Neural crest cell (in vitro differentiated cells): Measurements from ENCODE around the gene NNAT. TPM values are rescaled to one million over a fixed set of nuclear protein-coding genes. Genes with fewer than 3 reads are reported as not detected.
"Not testable (repeated sequence)": the region's sequence is repeated elsewhere in the genome, so short reads cannot be mapped to it uniquely, and the experiment has no call there.

Experiments
- DNase-seq: peaks from one replicate; pipeline ENCODE4 v3.0.0; 2021; ENCODE audit warnings: low read depth, mixed read lengths, low spot score
- H3K27ac Mint-ChIP-seq: one replicate; pipeline ENCODE4 v1.8.0; 2021; ENCODE audit warnings: mild to moderate bottlenecking, mixed read lengths; ENCODE audit not compliant: unreplicated experiment
- H3K27me3 Mint-ChIP-seq: 2 replicates; pipeline ENCODE4 v1.8.0; 2021; ENCODE audit warnings: low read depth, mild to moderate bottlenecking, mixed read lengths
- H3K36me3 Mint-ChIP-seq: 2 replicates; pipeline ENCODE4 v1.8.0; 2021; ENCODE audit warnings: low read depth, mild to moderate bottlenecking, mixed read lengths
- H3K4me1 Mint-ChIP-seq: 2 replicates; pipeline ENCODE4 v1.8.0; 2021; ENCODE audit warnings: mixed read lengths
- H3K4me3 Mint-ChIP-seq: one replicate; pipeline ENCODE4 v1.8.0; 2021; ENCODE audit warnings: mild to moderate bottlenecking, mixed read lengths
- H3K9me3 Mint-ChIP-seq: 2 replicates; pipeline ENCODE4 v1.8.0; 2021; ENCODE audit warnings: mixed read lengths
- CTCF ChIP-seq: fragments of 200-600 bp; sonication (generic); conservative IDR thresholded peaks from 2 replicates; pipeline ENCODE4 v1.5.0; 2021; ENCODE audit warnings: antibody characterized with exemption, mild to moderate bottlenecking
- total RNA-seq: library from RNA; stranded (reverse); gene quantifications from 2 replicates; pipeline ENCODE4 v1.2.1, GENCODE V29; 2021

Gene NNAT
- total RNA-seq, 1 donor from 2014 or later = 113 TPM

- no peak for DNase-seq
- Mint-ChIP-seq H3K36me3 (no peaks in the 10 kb centered on the region), H3K27me3 (no peaks in the 10 kb centered on the region), H3K4me1 (no peaks in the 10 kb centered on the region), H3K4me3 (no peak overlapping the region), H3K27ac (no peak overlapping the region), H3K9me3 (peaks cover 2% of the 10 kb centered on the region)
- no peak for TF ChIP-seq CTCF
Observed at GRCh38 chr20:37552415-37552814, 31.4 kb downstream of the NNAT start.

GRCh38 chr20:37554721-37555298 lies 33.8 kb downstream of the NNAT start:
- not testable (repeated sequence) for DNase-seq, H3K27me3 Mint-ChIP-seq

GRCh38 chr20:37556538-37556937 lies 35.5 kb downstream of the NNAT start:
- Mint-ChIP-seq H3K36me3 (no peaks in the 10 kb centered on the region), H3K27me3 (peaks cover 4% of the 10 kb centered on the region), H3K4me1 (no peaks in the 10 kb centered on the region), H3K4me3 (no peak overlapping the region), H3K27ac (no peak overlapping the region), H3K9me3 (no peaks in the 10 kb centered on the region)
- DNase-seq = no peak
- TF ChIP-seq CTCF = no peak

More at GRCh38 chr20:37554721-37555298, 33.8 kb downstream of the NNAT start:
- not testable (repeated sequence) for H3K36me3 Mint-ChIP-seq, H3K4me1 Mint-ChIP-seq, H3K4me3 Mint-ChIP-seq, H3K27ac Mint-ChIP-seq, H3K9me3 Mint-ChIP-seq

- H3K27ac Mint-ChIP-seq = no peak overlapping the region
- TF ChIP-seq CTCF = no peak
- H3K36me3 Mint-ChIP-seq = no peaks in the 10 kb centered on the region
Observed at GRCh38 chr20:37558306-37558705, 37.3 kb downstream of the NNAT start.

GRCh38 chr20:37558779-37559178 lies 37.7 kb downstream of the NNAT start:
- no peak overlapping the region for H3K4me3 Mint-ChIP-seq
- H3K9me3 Mint-ChIP-seq = no peaks in the 10 kb centered on the region
- no peak for TF ChIP-seq CTCF
- no peaks in the 10 kb centered on the region for H3K36me3 Mint-ChIP-seq
- H3K4me1 Mint-ChIP-seq = no peaks in the 10 kb centered on the region
- DNase-seq = no peak
- H3K27me3 Mint-ChIP-seq = peaks cover 8% of the 10 kb centered on the region
- H3K27ac Mint-ChIP-seq = no peak overlapping the region

More at GRCh38 chr20:37558306-37558705, 37.3 kb downstream of the NNAT start:
- Mint-ChIP-seq H3K4me3 (no peak overlapping the region), H3K9me3 (no peaks in the 10 kb centered on the region), H3K27me3 (peaks cover 8% of the 10 kb centered on the region), H3K4me1 (no peaks in the 10 kb centered on the region)
- no peak for DNase-seq

- Mint-ChIP-seq H3K27ac (no peak overlapping the region), H3K4me1 (no peaks in the 10 kb centered on the region), H3K4me3 (no peak overlapping the region), H3K36me3 (no peaks in the 10 kb centered on the region), H3K9me3 (no peaks in the 10 kb centered on the region), H3K27me3 (peaks cover 8% of the 10 kb centered on the region)
- DNase-seq = no peak
- no peak for TF ChIP-seq CTCF
Observed at GRCh38 chr20:37559312-37560027, 38.4 kb downstream of the NNAT start.
